OCI-LY3 (cell line): ENCODE measurements around the gene LHX4.

Experiments
- H2AFZ ChIP-seq: fragments of 200-600, 300-600 bp; shearing (Covaris generic); 2 replicates; pipeline ENCODE4 v1.6.0; 2014; ENCODE audit warnings: antibody characterized with exemption, low read depth, low read length
- H3K27ac ChIP-seq: fragments of 200-600, 300-600 bp; sonication (generic); 2 replicates; pipeline ENCODE4 v1.5.1; 2014; ENCODE audit warnings: mild to moderate bottlenecking, low read length, moderate library complexity, mixed read lengths
- H3K27me3 ChIP-seq: fragments of 200-600, 300-600 bp; sonication (generic); 2 replicates; pipeline ENCODE4 v1.6.1; 2014; ENCODE audit warnings: low read depth, low read length, mixed read lengths
- H3K36me3 ChIP-seq: fragments of 200-600, 300-600 bp; sonication (generic); replicated peaks from 2 replicates; pipeline ENCODE3; 2014; ENCODE audit warnings: low read depth, low read length, mixed read lengths
- H3K4me1 ChIP-seq: fragments of 300-600, 200-600 bp; sonication (generic); 2 replicates; pipeline ENCODE4 v1.6.1; 2014; ENCODE audit warnings: low read length, mixed read lengths
- H3K4me2 ChIP-seq: fragments of 200-600, 300-600 bp; sonication (generic); 2 replicates; pipeline ENCODE4 v1.6.1; 2014; ENCODE audit warnings: low read length, mixed read lengths
- H3K4me3 ChIP-seq: fragments of 300-600, 200-600 bp; sonication (generic); 2 replicates; pipeline ENCODE4 v1.5.1; 2014; ENCODE audit warnings: antibody characterized with exemption, mild to moderate bottlenecking, low read length, moderate library complexity
- H3K79me2 ChIP-seq: fragments of 300-600, 200-600 bp; shearing (Covaris generic); 2 replicates; pipeline ENCODE4 v1.6.1; 2014; ENCODE audit warnings: mild to moderate bottlenecking, low read length, mixed read lengths
- H3K9ac ChIP-seq: fragments of 300-600, 200-600 bp; shearing (Covaris generic); 2 replicates; pipeline ENCODE4 v1.6.0; 2014; ENCODE audit warnings: mild to moderate bottlenecking, low read length, moderate library complexity
- H3K9me3 ChIP-seq: fragments of 200-600, 300-600 bp; shearing (Covaris generic); 2 replicates; pipeline ENCODE4 v1.6.1; 2014; ENCODE audit warnings: low read length, mixed read lengths; ENCODE audit not compliant: insufficient read depth
- H4K20me1 ChIP-seq: fragments of 200-600, 300-600 bp; sonication (generic); 2 replicates; pipeline ENCODE4 v1.6.1; 2016; ENCODE audit warnings: low read length, mixed read lengths; ENCODE audit not compliant: insufficient read depth
- CTCF ChIP-seq: fragments of 200-600, 300-600 bp; sonication (generic); IDR thresholded peaks from 2 replicates; pipeline ENCODE4 v1.5.1; 2014; ENCODE audit warnings: antibody characterized with exemption, low read length, low read depth
- EZH2phosphoT487 ChIP-seq: fragments of 200-600 bp; shearing (Covaris generic); IDR thresholded peaks from 2 replicates; pipeline ENCODE4 v1.6.1; 2018; ENCODE audit warnings: antibody characterized with exemption, mixed run types, low read depth

Gene LHX4

DNA sequence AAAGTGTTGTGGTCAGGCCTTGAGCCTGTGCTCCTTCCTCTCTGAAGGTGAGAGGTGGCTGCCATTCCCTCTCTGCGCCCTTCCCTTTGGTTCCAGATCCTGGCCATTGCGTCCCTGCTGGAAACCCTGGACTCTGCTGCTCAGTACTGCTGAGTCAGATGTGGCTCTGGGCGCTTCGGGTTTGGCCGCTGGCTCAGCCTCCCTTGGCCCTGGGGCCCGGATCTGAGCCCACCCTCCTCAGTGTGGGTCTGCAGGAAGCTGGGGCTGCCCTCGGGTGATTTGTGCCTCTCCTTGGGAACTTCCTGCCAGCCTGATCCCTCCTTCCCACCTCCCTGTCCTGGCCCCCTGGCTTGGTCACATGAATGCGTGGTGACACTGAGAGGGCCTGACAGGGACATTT is 43.2 kb upstream of the LHX4 start:
- Histone ChIP-seq H3K27ac (no peak overlapping the region), H4K20me1 (no peaks in the 10 kb centered on the region), H3K36me3 (no peaks in the 10 kb centered on the region), H3K9ac (no peak overlapping the region), H3K4me3 (no peak overlapping the region), H3K9me3 (no peaks in the 10 kb centered on the region), H3K4me1 (no peaks in the 10 kb centered on the region), H3K4me2 (no peak overlapping the region), H3K27me3 (no peaks in the 10 kb centered on the region), H2AFZ (no peak overlapping the region), H3K79me2 (no peaks in the 10 kb centered on the region)
- TF ChIP-seq EZH2phosphoT487 (no peak), CTCF (no peak)

DNA sequence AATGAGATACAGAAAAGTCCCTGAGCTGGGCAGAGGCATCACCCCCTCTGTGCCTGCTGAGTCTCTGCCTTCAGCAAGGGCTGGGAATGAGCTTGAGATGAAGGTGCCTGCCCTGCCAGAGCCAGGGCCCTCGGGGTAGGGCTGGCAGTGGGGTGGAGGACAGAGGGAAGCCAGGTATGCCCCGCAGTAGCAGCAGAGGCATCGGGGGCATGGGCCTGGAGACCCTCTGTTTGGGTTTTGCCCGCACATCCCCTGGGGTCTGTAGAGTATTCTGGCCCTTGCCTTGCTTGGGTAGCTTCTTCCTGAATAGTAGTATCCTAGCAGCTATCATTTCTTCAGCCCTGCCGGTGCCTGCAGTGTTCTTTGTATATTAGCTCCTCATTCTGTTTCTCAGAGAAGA is 42.4 kb upstream of the LHX4 start:
- Histone ChIP-seq H3K4me1 (no peaks in the 10 kb centered on the region), H3K9ac (no peak overlapping the region), H3K79me2 (no peaks in the 10 kb centered on the region), H4K20me1 (no peaks in the 10 kb centered on the region), H2AFZ (no peak overlapping the region), H3K36me3 (no peaks in the 10 kb centered on the region), H3K27ac (no peak overlapping the region), H3K9me3 (no peaks in the 10 kb centered on the region), H3K4me2 (no peak overlapping the region), H3K27me3 (no peaks in the 10 kb centered on the region), H3K4me3 (no peak overlapping the region)
- TF ChIP-seq EZH2phosphoT487 (no peak), CTCF (no peak)

GRCh38 chr1:180188091-180188506 is 42.0 kb upstream of the LHX4 start:
- H3K27ac ChIP-seq = no peak overlapping the region
- H3K4me3 ChIP-seq = no peak overlapping the region
- H3K79me2 ChIP-seq = no peaks in the 10 kb centered on the region
- H3K27me3 ChIP-seq = no peaks in the 10 kb centered on the region
- no peak overlapping the region for H2AFZ ChIP-seq
- H3K36me3 ChIP-seq = no peaks in the 10 kb centered on the region
- TF ChIP-seq EZH2phosphoT487 (no peak), CTCF (peak; percentile 95)
- H3K9me3 ChIP-seq = no peaks in the 10 kb centered on the region
- H3K9ac ChIP-seq = no peak overlapping the region
- no peaks in the 10 kb centered on the region for H4K20me1 ChIP-seq
- H3K4me1 ChIP-seq = no peaks in the 10 kb centered on the region
- no peak overlapping the region for H3K4me2 ChIP-seq

GRCh38 chr1:180188684-180189175 is 41.3 kb upstream of the LHX4 start:
- Histone ChIP-seq H3K4me2 (no peak overlapping the region), H3K4me3 (no peak overlapping the region), H3K79me2 (no peaks in the 10 kb centered on the region), H3K9me3 (no peaks in the 10 kb centered on the region), H3K27ac (no peak overlapping the region), H2AFZ (no peak overlapping the region), H3K4me1 (no peaks in the 10 kb centered on the region), H4K20me1 (no peaks in the 10 kb centered on the region), H3K27me3 (no peaks in the 10 kb centered on the region), H3K9ac (no peak overlapping the region), H3K36me3 (no peaks in the 10 kb centered on the region)
- TF ChIP-seq CTCF = no peak
- TF ChIP-seq EZH2phosphoT487 = no peak
